Raji (cell line): ENCODE measurements around the gene CDC45.

Experiments used
- POLR2A ChIP-seq: IDR thresholded peaks from 2 replicates; pipeline ENCODE4 v1.6.1; 2011; ENCODE audit warnings: low read depth, low read length, control low read depth; ENCODE audit not compliant: insufficient read depth

The CDC45 gene

DNA sequence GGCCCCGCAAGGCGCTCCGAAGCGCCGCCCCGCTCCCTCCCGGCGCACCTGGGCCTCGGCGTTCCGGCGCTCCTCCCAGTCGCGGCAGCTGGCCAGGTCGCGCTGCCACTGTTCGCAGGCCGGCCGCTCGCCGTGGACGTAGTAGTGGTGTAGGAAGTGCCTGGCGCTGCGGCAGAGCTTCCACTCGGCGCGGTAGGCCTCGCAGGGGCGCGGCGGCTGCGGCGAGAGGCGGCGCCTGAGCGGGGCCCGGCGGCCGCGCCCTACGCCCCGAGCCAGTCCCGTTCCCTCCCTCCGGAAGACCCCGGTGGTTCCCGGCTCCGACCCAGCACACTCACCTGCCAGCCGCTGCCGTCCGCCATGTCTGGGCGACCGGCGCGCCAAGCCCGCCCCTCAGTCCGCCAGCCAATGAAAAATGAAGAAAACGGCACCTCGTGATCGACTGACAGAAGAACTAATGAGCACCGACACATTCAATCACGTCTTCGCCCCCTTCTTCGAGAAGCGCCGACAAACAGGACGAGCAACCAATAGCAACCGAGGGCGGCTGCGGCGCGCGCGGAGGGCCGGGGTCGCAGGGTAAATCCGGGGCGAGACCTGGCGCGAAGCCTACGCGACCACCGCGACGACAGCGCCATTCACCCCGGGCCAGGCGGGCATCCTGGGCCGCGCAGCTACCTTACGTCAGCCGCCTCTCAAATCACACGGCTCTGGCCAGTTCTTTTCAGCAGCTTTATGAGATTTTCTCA lies 32.2 kb upstream of the CDC45 start, which contains the start of gene C22orf39:
C22orf39 (minus strand) TSS at position 382 of the 746 bp plus-strand sequence; CDS start at position 359, 23 bp downstream.
- TF ChIP-seq POLR2A, result peak; percentile 79

GRCh38 chr22:19448076-19448607 lies 31.6 kb upstream of the CDC45 start:
- TF ChIP-seq POLR2A, result no peak

DNA sequence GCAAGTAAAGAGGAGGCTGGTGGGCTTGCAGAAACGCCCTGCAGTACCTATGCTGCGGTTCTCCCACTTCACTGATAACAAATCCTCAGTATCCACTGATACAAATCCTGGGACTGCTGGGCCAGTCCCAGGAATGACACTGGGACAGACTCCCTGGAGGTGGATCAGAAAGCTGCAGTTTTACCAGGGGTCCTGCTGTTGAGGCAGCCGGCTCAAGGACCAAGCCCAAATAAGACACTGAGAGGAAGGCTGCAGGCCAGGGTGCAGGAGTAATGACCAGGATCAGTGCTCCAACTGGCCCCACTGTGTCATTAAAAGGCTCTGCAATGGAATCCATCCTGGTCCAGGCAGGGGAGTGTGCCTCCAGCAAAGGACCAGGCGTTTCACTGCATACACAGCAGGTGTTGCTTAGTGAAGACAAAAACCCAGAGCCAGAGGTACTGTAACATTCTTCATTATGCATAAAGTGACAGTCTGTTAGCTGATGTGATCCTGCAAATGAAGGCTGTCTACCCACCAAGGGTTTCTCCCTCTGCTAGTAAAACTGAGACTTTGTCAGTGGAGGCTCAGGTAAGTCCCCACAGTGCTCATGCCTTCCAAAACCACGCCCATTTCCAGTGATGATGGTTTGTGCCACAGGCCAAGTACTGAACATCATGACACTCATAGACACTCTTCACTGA lies 30.8 kb upstream of the CDC45 start:
- no peak for TF ChIP-seq POLR2A

DNA sequence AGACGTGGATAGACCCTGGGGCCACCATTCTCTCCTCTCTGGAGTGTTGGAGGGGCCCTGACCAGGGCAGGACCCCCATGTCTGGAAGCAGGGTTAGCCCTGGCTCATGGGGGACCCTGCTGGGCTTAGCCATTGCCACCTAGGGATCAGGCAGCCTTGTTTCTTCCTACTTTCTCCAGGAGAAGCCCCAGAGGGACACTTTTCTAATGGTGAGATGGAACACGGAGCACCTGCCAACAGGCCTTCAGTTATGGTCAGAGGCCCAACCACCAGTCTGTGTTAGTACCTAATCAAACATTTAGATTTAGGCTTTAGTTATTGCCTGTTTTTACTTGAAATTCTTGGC lies 30.3 kb upstream of the CDC45 start:
- no peak for TF ChIP-seq POLR2A

GRCh38 chr22:19450363-19451175 lies 29.2 kb upstream of the CDC45 start:
- TF ChIP-seq POLR2A, result no peak

DNA sequence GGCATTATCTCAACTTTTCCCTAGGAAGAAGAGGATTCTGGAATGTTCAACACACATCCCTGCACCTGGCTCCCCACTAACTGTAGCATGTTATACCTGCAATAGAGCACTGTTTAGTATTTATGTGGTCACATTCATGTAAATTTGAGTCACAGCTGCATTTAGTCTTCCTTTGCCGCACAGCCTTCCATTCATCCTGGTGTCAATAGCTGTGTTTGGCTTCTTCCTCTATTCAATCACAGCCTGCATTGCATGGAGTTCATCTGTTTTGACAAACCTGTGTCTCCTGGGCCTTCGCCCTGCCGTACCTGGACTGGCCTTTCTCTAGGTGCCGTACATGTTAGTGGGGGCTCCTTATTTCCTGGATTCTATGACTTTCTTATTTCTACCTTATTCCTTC lies 28.1 kb upstream of the CDC45 start:
- TF ChIP-seq POLR2A, result no peak

- TF ChIP-seq POLR2A, result no peak
Measured at GRCh38 chr22:19453718-19454117, 26.0 kb upstream of the CDC45 start.

- no peak for TF ChIP-seq POLR2A
Measured at GRCh38 chr22:19454156-19454555, 25.6 kb upstream of the CDC45 start.

- no peak for TF ChIP-seq POLR2A
Measured at GRCh38 chr22:19455033-19455432, 24.7 kb upstream of the CDC45 start.

DNA sequence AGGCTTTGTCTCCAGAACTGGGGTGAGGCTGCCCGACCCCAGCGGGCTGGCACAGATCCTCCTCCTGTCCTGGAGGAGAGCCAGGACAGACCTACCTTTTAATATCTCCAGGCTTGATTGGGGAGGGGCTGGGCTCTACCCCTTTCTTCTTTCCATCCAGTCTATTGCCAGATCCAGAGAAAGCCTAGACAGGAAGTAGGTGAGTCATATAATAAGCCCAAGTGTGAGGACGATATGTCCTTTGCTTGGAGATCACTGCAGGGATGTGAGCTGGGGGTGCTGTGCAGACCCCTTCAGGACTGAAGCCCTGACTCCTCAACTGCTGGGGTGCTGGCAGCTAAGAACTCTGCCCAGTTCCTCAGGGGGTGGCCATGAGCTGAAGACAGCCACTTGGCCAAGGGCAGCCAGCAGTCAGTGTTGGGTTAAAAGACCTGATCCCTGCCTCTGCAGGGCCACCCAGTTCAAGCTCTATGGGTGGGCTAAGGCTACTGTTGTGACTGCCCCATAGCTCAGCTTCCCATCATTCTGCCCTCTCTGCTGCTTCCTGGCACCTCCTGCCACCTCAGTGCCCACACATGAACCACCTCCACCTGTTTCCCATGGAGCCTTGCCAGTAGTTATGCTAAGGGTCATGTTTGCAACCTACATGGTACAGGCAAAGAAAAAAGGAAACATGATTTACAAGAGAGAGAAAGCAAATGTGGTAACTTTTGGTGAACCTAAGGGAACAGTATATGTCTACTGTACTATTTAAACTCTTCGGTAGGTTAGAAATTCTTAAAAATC lies 23.9 kb upstream of the CDC45 start:
- TF ChIP-seq POLR2A, result no peak

DNA sequence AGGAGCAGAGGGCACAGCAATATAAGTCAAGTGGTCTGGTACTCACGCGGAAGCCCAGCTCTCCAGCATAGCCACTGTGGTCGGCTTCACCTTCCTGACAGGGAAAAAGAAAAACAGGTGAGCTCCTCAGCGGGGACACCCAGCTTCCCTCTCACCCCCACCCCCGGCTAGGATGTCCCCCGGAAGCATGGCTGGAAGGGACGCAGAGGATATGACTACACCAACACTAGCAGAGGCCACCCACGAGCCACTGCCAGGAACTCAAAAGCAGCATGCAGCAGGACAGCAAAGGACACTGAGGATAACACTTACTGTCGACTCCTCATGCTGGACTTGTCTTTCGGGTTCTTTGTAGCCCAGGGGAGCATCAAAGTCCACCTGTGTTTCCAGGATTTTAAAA lies 23.2 kb upstream of the CDC45 start:
- no peak for TF ChIP-seq POLR2A

GRCh38 chr22:19457828-19458428 lies 21.8 kb upstream of the CDC45 start:
- TF ChIP-seq POLR2A, result no peak

GRCh38 chr22:19460036-19460435 lies 19.7 kb upstream of the CDC45 start:
- no peak for TF ChIP-seq POLR2A

GRCh38 chr22:19461506-19461905 lies 18.2 kb upstream of the CDC45 start:
- no peak for TF ChIP-seq POLR2A
